Progenitor cell of endocrine pancreas (in vitro differentiated cells): Measurements from ENCODE around the gene CALN1. TPM values are rescaled to one million over a fixed set of nuclear protein-coding genes. Genes with fewer than 3 reads are reported as not detected.

ENCODE experiments used
- DNase-seq: peaks from one replicate; pipeline ENCODE4 v3.0.0; 2021; ENCODE audit warnings: low spot score; ENCODE audit not compliant: unreplicated experiment
- H3K27ac Mint-ChIP-seq: 2 replicates; pipeline ENCODE4 v1.8.0; 2021; ENCODE audit warnings: mild to moderate bottlenecking, moderate library complexity, mixed read lengths
- H3K27me3 Mint-ChIP-seq: 2 replicates; pipeline ENCODE4 v1.8.0; 2021; ENCODE audit warnings: mixed read lengths
- H3K36me3 Mint-ChIP-seq: 2 replicates; pipeline ENCODE4 v1.8.0; 2022; ENCODE audit warnings: mixed read lengths; ENCODE audit not compliant: insufficient read depth
- H3K4me1 Mint-ChIP-seq: 2 replicates; pipeline ENCODE4 v1.8.0; 2021; ENCODE audit warnings: low read depth, mixed read lengths
- H3K4me3 Mint-ChIP-seq: 2 replicates; pipeline ENCODE4 v1.8.0; 2021; ENCODE audit warnings: low read depth, mild to moderate bottlenecking, moderate library complexity, mixed read lengths
- H3K9me3 Mint-ChIP-seq: 2 replicates; pipeline ENCODE4 v1.8.0; 2021; ENCODE audit warnings: low read depth, mixed read lengths
- total RNA-seq: library from RNA; stranded (reverse); gene quantifications from 2 replicates; pipeline ENCODE4 v1.2.1, GENCODE V29; 2021
- TF ChIP-seq, protein P1 (sequence below): fragments of 200-600 bp; sonication (generic); IDR thresholded peaks from one replicate; pipeline ENCODE4 v1.5.0; 2021; ENCODE audit warnings: antibody characterized with exemption, mild to moderate bottlenecking; ENCODE audit not compliant: unreplicated experiment

Gene CALN1
- total RNA-seq, 1 donor from 2014 or later: 0.79 TPM

DNA sequence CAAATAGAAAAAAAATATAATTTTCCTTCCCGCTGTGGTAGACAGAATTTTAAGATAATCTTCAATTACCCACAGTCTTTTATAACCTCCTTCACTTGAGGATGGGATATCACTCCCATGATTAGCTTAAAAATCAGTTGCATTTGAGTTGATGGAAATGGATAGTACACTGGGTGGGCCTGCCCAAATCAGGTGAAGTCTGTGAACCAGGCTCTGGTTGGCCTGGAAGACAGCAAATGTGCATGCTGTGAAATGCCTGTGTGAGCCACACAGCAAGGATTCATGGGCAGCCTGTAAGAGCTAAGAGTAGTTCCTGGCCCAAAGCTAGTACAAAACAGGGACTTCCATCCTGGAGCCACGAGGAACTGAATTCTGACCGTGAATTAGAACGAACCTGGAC lies 548.0 kb downstream of the CALN1 start:
- TF ChIP-seq, protein P1, sequence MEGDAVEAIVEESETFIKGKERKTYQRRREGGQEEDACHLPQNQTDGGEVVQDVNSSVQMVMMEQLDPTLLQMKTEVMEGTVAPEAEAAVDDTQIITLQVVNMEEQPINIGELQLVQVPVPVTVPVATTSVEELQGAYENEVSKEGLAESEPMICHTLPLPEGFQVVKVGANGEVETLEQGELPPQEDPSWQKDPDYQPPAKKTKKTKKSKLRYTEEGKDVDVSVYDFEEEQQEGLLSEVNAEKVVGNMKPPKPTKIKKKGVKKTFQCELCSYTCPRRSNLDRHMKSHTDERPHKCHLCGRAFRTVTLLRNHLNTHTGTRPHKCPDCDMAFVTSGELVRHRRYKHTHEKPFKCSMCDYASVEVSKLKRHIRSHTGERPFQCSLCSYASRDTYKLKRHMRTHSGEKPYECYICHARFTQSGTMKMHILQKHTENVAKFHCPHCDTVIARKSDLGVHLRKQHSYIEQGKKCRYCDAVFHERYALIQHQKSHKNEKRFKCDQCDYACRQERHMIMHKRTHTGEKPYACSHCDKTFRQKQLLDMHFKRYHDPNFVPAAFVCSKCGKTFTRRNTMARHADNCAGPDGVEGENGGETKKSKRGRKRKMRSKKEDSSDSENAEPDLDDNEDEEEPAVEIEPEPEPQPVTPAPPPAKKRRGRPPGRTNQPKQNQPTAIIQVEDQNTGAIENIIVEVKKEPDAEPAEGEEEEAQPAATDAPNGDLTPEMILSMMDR: no peak
- Mint-ChIP-seq H3K4me1 (no peaks in the 10 kb centered on the region), H3K27ac (no peak overlapping the region), H3K27me3 (peaks cover 8% of the 10 kb centered on the region), H3K4me3 (no peak overlapping the region), H3K36me3 (no peaks in the 10 kb centered on the region), H3K9me3 (no peaks in the 10 kb centered on the region)
- DNase-seq: no peak

DNA sequence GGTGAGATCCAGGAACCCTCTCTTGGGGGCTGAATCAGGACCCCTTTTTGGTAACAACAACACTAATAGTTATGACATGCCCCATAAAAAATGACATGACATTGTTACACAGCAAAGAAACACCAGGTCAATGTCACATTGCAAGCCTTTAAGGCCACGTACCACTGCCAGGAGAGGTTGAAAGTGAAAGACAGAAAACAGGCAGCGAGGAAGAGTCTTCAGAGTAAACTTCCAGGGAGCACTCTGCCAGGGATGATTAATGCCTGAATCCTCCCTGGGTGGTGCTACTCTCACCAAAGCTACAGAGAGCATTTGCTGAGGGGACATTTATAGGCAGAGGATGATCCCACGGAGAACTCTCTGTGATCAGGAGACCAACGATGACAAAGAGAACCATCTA lies 551.6 kb downstream of the CALN1 start:
- TF ChIP-seq, protein P1: no peak
- no peaks in the 10 kb centered on the region for H3K4me1 Mint-ChIP-seq
- DNase-seq: no peak
- peaks cover 8% of the 10 kb centered on the region for H3K27me3 Mint-ChIP-seq
- no peaks in the 10 kb centered on the region for H3K36me3 Mint-ChIP-seq
- no peak overlapping the region for H3K27ac Mint-ChIP-seq
- no peak overlapping the region for H3K4me3 Mint-ChIP-seq
- H3K9me3 Mint-ChIP-seq: no peaks in the 10 kb centered on the region

DNA sequence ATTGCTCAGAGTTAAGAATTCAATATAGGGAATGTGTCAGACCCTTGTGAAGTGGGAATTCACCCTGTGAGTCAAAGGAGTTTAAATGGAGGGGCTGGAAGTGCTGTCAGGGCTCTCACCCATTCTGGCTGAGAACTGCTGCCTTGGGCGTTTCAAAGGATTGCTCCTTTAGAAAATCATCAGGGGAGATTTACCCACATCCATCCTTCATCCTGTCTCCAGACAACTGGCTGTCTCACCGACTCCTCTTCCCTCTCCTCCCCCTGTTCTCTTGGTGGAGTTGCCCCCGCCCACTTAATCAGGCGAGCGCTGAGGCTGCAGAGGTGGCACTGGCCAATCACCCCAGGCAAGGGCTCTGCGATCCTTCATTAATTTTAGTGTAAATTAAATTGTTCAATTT lies 554.8 kb downstream of the CALN1 start:
- Mint-ChIP-seq H3K4me3 (no peak overlapping the region), H3K36me3 (no peaks in the 10 kb centered on the region), H3K4me1 (no peaks in the 10 kb centered on the region), H3K9me3 (no peaks in the 10 kb centered on the region), H3K27me3 (peaks cover 11% of the 10 kb centered on the region), H3K27ac (no peak overlapping the region)
- TF ChIP-seq, protein P1: no peak
- DNase-seq: no peak

DNA sequence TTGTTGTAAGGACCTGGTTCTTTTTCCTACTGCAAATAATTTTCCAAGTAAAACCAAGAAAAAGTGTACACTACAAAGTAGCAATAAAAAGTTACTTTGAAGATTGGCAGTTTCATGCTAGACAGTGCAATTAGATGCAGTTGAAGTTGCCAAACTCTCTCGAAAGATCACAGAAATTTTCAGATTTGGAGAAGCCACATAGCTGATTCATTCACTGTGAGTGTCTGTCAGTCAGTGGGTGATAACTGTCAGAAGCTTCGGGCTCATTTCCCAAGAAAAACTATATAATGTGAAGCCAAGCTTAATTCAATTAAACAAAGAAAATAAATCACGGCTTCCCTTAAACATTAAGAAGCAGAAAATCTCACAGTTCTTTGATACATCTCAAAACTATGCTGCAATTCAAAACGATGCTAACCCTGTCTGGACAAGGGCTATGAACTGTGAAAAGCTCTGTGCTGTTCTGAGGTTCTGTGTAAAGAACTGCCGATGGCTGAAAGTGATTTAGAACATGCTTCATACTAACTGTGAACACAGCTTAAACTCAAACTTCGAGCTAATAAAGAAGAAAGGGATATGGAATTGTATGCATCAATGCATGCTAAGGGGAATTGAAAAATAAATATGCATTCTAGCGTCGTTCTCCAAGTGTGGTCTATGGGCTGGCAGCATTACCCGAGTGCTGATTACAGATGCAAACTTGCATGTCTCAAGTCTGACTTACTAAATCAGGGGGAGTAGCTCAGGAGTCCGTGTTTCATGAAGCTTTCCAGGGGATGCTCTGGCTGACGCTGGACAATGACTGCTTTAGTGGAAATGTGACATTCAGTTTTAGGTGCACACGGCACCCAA lies 557.4 kb downstream of the CALN1 start:
- no peaks in the 10 kb centered on the region for H3K36me3 Mint-ChIP-seq
- TF ChIP-seq, protein P1: no peak
- H3K4me3 Mint-ChIP-seq: no peak overlapping the region

DNA sequence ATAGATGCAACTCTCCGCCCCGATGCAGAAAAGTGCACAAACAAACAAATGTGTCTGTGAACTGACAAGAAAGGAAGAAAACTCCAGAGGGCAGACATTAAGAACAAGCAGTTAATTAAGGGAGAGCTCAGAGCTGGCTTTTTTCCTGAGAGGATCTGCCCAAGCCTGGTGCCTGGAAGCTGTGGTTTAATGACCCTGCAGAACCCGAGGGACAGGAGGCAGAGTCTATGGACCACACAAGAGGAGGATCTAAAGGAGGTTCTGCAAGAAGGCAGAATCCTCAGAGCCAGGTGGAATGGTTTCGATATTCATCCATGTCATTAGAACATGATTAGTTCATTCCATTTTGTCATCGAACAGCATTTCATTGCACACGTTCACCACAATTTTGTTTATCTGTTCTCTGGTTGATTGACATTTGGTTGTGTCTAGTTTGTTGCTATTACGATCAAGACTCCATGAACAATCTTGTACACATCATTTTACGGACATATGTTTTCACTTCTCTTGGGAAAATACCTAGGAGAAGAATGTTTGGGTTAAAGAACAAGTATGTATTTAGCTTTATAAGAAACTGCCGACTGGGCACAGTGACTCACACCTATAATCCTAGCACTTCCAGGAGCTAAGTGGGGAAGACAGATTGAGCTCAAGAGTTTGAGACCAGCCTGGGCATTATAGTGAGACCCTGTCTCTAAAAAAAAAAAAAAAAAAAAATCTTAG lies 560.2 kb downstream of the CALN1 start:
- H3K4me3 Mint-ChIP-seq: no peak overlapping the region
- TF ChIP-seq, protein P1: no peak
- no peak for DNase-seq
- H3K4me1 Mint-ChIP-seq: no peaks in the 10 kb centered on the region
- H3K27me3 Mint-ChIP-seq: peaks cover 9% of the 10 kb centered on the region
- H3K27ac Mint-ChIP-seq: no peak overlapping the region
- no peaks in the 10 kb centered on the region for H3K9me3 Mint-ChIP-seq
- no peaks in the 10 kb centered on the region for H3K36me3 Mint-ChIP-seq

More for the DNA sequence above, 557.4 kb downstream of the CALN1 start:
- H3K27me3 Mint-ChIP-seq: peaks cover 9% of the 10 kb centered on the region
- no peak for DNase-seq
- H3K9me3 Mint-ChIP-seq: no peaks in the 10 kb centered on the region
- no peaks in the 10 kb centered on the region for H3K4me1 Mint-ChIP-seq
- no peak overlapping the region for H3K27ac Mint-ChIP-seq
